ENCODE results near the gene ELF1.

DNA sequence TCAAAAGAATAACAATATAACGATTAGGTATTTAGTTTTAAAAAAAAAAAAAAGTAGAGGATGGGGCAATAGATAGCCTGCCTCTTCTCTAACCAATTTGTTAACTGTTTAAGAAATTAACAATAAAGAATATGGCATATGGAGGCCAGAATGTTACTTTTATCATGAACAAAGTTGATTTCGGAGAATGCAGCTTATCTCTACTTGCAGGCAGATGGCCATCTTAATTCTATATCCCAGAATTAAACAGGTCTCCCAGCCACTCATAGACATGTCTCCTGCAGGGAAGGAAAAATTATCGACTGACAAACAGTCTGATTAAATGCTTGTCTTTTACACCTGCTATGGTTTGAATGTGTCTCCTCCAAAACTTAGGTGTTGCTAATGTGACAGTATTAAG is 133.1 kb downstream of the ELF1 start:
- TF ChIP-seq, protein P1, sequence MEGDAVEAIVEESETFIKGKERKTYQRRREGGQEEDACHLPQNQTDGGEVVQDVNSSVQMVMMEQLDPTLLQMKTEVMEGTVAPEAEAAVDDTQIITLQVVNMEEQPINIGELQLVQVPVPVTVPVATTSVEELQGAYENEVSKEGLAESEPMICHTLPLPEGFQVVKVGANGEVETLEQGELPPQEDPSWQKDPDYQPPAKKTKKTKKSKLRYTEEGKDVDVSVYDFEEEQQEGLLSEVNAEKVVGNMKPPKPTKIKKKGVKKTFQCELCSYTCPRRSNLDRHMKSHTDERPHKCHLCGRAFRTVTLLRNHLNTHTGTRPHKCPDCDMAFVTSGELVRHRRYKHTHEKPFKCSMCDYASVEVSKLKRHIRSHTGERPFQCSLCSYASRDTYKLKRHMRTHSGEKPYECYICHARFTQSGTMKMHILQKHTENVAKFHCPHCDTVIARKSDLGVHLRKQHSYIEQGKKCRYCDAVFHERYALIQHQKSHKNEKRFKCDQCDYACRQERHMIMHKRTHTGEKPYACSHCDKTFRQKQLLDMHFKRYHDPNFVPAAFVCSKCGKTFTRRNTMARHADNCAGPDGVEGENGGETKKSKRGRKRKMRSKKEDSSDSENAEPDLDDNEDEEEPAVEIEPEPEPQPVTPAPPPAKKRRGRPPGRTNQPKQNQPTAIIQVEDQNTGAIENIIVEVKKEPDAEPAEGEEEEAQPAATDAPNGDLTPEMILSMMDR (IDR thresholded peaks at IDR 0.05), result no peak
- no peak for TF ChIP-seq POLR2A (IDR thresholded peaks at IDR 0.05)

All from uterus (tissue), 2 donors.